GM03348 (cell line): ENCODE data around the gene TWIST2.

ENCODE experiments used
- DNase-seq: peaks from one replicate; pipeline ENCODE4 v3.0.0; 2012; ENCODE audit warnings: low spot score

Gene TWIST2

DNA sequence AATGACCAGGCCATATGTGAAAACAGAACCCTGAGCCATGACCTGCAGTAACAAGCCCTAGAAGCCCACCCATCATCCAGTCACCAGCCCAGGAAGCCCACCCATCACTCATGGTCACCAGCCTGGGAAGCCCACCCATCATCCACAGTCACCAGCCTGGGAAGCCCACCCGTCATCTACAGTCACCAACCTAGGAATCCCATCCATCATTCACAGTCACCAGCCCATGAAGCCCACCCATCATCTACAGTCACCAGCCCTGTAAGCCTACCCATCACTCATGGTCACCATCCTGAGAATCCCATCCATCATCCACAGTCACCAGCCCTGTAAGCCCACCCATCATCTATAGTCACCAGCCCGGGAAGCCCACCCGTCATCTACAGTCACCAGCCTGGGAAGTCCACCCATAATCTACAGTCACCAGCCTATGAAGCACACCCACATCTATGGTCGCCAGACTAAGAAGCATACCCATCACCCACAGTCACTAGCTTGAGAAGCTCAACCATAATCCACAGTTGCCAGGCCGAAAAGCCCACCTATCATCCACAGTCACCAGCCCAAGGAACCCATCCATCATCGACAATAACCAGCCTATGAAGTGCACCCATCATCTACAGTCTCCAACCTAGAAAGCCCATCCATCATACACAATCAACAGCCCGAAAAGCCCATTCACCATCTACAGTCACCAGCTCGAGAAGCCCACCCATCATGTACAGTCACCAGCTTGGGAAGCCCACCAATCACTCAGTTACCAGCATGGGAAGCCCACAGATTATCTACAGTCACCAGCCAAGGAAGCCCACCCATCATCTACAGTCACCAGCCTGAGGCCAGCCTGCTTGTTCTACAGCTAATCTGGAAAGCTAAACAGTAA lies 91.9 kb downstream of the TWIST2 start:
- DNase-seq, result no peak

DNA sequence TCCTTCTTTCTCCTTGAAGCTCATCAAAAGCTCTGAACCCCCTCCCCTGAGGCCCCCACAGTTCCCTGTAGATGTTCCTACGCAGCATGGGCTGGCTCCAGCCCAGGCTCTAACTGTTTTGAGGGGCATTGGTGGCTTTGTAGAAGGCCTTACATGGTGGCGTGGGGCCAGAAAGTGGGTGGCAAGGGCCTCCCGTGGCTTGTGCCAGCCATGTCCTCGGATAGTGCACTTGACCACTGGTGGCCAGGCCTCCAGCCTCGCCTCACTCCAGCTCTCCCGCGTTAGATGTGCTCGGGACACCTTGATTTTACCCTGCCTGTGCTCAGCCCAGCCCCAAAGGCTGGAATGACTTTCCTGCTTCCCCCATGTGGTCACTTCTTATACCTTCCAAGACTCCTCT lies 92.9 kb downstream of the TWIST2 start:
- no peak for DNase-seq

GRCh38 chr2:238941262-238941792 lies 93.4 kb downstream of the TWIST2 start:
- no peak for DNase-seq

DNA sequence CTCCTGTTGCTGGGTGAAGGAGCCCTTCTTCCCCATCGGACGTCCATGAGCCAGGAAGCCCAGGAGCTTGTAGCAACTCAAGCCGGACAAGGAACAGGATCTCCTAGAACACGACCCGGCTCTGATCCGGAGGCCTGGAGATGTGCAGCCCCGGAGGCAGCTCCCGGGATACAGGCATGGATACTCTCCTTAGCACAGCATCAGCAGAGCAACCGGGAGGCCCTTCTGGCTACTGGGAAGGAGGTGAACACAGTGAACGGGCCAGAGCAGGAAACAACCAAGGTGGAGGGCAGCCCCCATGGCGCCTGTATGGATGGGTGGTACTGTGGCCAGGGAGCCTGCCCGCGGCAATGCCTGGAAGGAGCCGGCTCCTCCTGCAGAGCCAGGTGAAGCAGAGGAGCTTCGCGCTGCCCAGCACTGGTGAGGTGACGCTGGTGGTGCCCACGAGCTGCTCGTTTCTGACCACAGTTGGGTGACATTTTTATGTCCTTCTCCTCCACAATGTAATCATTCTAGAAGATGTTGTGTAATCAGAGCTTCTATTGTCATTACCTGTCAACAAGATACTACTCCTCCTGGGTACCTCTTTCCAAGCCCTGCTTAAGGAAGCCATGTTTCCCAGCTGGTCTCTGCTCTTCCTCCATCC lies 94.3 kb downstream of the TWIST2 start:
- no peak for DNase-seq

- peak; percentile 44 for DNase-seq
These were observed 94.9 kb downstream of the TWIST2 start for GRCh38 chr2:238942726-238943300.

- DNase-seq, result no peak
These were observed 95.6 kb downstream of the TWIST2 start for GRCh38 chr2:238943338-238944067.

DNA sequence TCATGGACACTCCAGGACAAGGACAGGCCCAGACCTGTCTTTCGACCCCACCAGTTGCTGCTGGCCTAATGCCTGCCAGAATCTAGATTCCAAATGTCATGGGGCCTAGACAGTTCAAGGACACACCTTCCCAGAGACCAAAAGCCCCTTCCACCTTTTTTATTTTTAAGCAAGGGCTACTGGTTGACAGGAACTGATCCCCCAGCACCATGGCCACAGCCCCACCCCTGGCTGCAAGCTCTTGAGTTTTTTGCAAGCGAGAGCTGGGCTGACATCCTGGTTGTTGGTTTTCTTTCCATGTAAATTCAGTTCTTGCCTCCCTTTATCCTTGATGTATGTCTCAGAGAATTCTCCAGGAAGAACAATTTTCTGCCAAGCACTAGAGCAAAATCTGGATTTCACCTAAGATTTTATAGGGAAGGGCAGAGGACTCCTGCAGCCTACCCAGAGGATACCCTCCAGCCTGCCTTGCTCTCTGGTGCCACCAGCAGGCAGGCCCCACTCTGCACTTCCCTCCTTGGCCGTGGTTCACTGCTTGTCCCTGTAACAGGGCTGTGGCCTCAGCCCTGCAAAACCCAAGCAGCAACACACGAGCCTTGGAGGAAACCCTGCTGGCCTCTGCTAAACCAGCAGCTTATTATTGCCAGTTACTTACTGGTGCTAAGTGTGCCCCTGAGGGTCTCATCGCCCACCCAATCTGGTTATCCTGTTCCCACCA lies 97.7 kb downstream of the TWIST2 start:
- DNase-seq, result peak; percentile 87

- DNase-seq, result no peak
These were observed 98.7 kb downstream of the TWIST2 start for GRCh38 chr2:238946318-238947242.

GRCh38 chr2:238947243-238947760 lies 99.4 kb downstream of the TWIST2 start:
- no peak for DNase-seq

DNA sequence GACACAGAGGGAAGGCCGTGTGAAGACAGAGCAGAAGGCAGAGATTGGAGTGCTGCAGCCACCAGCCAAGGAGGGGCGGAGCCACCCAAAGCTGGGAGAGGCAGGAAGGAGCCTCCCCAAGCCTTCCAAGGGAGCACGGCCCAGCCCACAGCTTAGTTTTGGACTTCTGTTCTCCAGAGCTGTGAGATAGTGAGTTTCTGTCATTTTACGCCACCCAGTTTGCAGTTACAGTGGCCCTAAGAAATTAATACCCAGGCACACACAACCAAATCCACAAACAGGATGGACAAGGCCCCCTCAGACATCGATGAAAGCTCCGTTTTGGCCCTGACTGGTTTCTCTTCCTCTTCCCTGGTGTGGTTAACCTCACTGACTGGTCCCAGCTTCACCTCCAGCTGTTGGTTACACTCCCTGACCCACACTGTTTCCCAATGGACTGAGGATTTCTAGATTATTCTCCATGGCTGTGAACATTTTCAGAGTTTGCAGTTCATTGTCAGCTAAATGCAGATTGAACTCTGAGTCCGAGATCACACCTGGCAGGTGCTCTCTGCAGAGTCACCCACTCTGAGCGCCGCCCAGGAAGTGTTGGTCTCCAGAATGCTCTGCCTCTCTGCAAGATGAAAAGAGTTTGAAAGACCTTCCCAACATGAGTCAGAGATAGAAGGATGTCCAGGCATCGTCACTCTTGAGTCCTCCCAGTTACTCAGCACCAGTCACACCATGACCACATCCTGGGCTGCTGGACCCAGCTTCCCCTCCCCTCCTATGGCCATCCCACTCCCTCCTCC lies 100.2 kb downstream of the TWIST2 start:
- peak; percentile 89 for DNase-seq

DNA sequence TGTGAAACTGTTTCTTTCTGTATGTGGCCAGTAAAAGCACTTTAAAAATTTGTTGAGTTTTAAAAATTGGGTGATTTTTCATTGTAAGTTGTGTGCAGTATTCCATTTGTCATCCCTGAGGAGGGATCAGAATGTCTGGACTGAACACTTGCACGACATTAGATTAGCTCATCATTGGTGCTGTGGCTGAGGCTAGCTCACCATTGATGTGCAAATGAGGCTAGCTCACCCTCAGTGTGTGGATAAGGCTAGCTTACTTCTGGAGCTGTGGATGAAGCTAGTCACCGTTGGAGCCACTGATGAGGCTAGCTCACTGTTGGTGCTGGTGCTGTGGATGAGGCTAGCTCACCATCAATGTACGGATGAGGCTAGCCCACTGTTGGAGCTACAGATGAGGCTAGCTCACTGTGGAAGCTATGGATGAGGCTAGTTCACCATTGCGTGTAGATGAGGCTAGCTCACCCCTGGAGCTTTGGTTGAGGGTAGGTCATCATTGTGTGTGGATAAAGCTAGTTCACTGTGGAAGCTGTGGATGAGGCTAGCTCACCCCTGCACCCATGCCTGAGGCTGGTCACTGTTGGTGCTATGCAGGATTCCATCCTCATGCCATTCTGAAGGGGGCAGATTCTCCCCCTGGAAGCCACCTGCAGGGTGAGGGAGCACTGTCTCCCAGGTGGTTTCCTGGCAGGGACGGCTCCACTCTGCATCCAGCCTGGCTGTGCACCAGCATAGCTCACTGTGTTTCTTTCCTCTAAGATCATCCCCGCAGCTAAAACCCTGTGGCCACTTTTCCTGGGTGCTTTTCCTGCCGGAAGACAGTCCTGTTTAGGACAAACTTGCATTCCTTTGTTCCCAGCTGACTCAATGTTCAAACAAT lies 101.1 kb downstream of the TWIST2 start:
- peak; percentile 47 for DNase-seq

DNA sequence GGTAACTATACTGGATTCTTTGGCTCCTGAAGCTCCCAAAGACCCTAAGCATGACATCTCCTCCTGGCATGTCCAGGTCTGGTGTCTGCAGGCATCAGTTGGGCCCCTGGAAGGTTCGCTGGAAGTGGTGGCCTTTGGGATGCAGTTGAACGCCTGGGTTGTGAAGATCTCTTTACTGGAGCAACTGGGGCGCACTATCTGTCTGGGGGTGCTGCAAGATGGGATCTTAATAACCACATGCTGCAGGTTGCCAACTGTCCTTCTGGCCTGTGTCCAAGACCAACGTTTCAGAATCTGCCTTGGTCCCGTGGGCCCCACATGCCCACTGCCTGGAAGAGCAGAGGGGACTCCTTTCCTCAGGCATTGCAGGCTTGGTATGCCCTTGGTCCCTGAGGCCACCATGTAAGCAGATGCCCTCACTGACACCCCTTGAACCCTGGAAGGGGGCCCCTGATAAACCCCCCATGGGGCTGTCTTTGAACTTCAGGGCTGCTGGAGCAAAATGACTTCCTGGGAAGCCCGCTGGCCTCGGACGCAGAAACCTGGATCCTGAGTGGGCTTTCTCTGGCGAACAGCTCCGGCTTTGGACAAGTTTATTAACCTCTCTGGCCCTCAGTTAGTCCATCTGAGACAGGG lies 101.9 kb downstream of the TWIST2 start:
- DNase-seq, result no peak

DNA sequence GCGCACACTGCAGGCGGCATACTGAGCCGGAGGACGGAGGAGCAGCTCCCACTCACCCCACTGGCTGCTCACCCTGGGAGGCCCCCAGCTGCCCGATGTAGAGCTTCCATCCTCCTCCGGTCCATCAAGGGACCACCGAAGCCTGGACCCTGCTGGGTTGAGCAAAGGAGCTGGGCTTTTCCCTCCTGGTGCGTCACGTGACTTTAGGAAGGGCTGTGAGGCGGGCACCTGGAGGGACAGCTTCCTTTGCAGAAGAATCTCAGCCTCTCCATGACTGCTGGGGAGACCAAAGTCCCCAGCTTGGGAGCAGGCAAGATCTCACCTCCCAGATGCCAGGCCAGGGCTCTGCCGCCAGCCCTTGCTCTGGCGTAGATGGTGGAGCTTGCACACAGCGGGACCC lies 102.7 kb downstream of the TWIST2 start:
- no peak for DNase-seq

DNA sequence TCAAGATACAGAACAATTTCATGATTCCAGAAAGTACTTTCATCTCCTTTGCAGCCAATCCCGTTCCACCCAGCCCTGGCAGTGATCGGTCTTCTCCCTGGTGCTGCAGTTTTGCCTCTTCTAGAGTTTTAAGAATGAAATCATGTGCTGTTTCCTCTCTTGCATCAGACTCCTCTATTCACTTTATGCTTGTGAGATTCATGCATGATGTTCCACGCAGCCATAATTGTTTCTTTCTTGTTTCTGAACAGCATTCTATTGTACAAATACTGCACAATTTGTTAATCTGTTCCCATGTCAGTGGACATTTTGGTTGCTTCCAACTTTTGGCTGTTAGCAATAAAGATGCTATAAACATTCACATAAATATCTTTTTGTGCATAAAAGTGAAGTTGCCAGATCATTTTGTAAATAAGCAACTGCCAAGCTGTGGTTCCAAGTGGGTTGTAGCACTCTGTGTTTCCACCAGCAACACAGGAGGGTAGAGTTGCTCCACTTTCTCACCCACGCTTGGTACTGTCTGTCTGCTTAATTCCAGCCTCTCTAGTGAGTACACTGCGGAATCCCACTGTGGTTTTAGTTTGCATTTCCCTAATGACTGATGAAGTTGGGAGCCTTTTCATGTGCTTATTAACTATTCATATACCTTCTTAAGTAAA lies 104.5 kb downstream of the TWIST2 start:
- DNase-seq, result peak; percentile 69

DNA sequence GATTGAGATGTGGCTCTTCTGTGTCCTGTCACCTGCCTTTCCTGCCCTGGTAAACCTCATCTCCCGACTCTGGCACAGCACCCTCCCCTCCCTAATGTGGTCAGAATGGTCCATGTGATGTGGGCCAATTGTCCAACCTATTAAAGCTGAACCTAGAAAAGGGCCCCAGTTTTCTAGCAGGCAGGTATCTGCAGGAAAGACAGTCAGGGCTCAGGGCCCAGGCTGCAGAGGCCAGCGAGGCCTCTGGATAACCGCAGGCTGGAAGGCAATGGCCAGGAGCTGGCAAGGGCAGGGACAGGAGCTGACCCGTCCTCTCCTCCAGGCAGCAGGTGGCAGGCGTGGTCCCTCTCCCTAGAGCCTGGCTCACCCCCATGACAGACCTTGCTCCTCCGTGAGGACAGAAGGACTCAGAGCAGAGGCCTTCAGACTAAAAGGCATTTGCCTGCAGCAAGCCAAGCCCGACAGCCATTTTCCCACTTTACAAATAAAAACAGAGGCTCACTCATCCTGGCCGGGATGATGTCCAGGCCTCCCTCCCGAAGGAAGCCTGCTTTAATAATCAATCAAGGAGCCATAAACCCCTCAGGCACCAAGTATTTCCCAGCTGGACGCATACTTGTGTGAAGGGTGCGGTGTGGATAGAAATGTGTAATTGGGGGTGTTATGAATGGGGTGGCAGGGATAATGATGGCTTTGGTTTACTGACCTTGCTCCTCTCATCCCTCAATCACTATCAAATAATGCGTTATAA lies 107.1 kb downstream of the TWIST2 start:
- peak; percentile 17 for DNase-seq
